Glutamatergic neuron (in vitro differentiated cells): ENCODE data around the gene ZNF575. TPM values are rescaled to one million over a fixed set of nuclear protein-coding genes. Genes with fewer than 3 reads are reported as not detected.

Experiments
- DNase-seq: peaks from one replicate; pipeline ENCODE4 v3.0.0; 2022
- H3K27ac Mint-ChIP-seq: one replicate; pipeline ENCODE4 v1.8.0; 2020; ENCODE audit warnings: mild to moderate bottlenecking, mixed read lengths, inconsistent platforms; ENCODE audit not compliant: unreplicated experiment
- H3K27me3 Mint-ChIP-seq: one replicate; pipeline ENCODE4 v1.8.0; 2020; ENCODE audit warnings: mild to moderate bottlenecking, moderate library complexity, mixed read lengths, inconsistent platforms; ENCODE audit not compliant: unreplicated experiment
- H3K36me3 Mint-ChIP-seq: one replicate; pipeline ENCODE4 v1.8.0; 2020; ENCODE audit warnings: mild to moderate bottlenecking, mixed read lengths, inconsistent platforms; ENCODE audit not compliant: unreplicated experiment
- H3K4me1 Mint-ChIP-seq: one replicate; pipeline ENCODE4 v1.8.0; 2020; ENCODE audit warnings: mild to moderate bottlenecking, low read depth, mixed read lengths, inconsistent platforms; ENCODE audit not compliant: unreplicated experiment
- H3K4me3 Mint-ChIP-seq: one replicate; pipeline ENCODE4 v1.8.0; 2020; ENCODE audit warnings: mild to moderate bottlenecking, mixed read lengths, inconsistent platforms; ENCODE audit not compliant: unreplicated experiment
- H3K9me3 Mint-ChIP-seq: one replicate; pipeline ENCODE4 v1.8.0; 2020; ENCODE audit warnings: mild to moderate bottlenecking, moderate library complexity, mixed read lengths, inconsistent platforms; ENCODE audit not compliant: unreplicated experiment
- CTCF ChIP-seq: fragments of 200-600 bp; sonication (generic); IDR thresholded peaks from one replicate; pipeline ENCODE4 v1.5.0; 2021; ENCODE audit not compliant: partially characterized antibody, unreplicated experiment
- long read RNA-seq: library from polyadenylated mRNA; unstranded; transcript quantifications from one replicate; pipeline ENCODE4 v2.0.0, GENCODE V29; 2020; ENCODE audit not compliant: unreplicated experiment
- total RNA-seq: library from RNA; stranded (reverse); fragmentation: NEBNext Ultra II Directional; extraction: Animal tissue kit (Norgen Biotek cat#: 25700); gene quantifications from one replicate; pipeline ENCODE4 v1.2.1, GENCODE V29; 2021; ENCODE audit not compliant: unreplicated experiment

The ZNF575 gene
- 2.0 TPM for total RNA-seq
- long read RNA-seq, partial matches to known transcripts = 0 of 1 reads
- long read RNA-seq, other reads (novel, unspliced or antisense) = 1 of 1 reads

- H3K27ac Mint-ChIP-seq = peak within 1 kb of the TSS; percentile 88
- peak; percentile 18 for TF ChIP-seq CTCF
- H3K9me3 Mint-ChIP-seq = peaks cover 6% of the 10 kb centered on the region
- H3K36me3 Mint-ChIP-seq = no peaks in the 10 kb centered on the region
- peaks cover 7% of the 10 kb centered on the region for H3K4me1 Mint-ChIP-seq
- H3K4me3 Mint-ChIP-seq = peak within 1 kb of the TSS; percentile 95
- H3K27me3 Mint-ChIP-seq = peaks cover 3% of the 10 kb centered on the region
- DNase-seq = peak; percentile 95
Observed at GRCh38 chr19:43532962-43533545, at the start of gene ZNF575. ZNF575 (plus strand) TSS chr19:43533188; CDS start chr19:43534423, 1,235 bp downstream.

GRCh38 chr19:43483281-43483680, 49.7 kb upstream of the ZNF575 start:
- no peaks in the 10 kb centered on the region for H3K9me3 Mint-ChIP-seq
- TF ChIP-seq CTCF = no peak
- H3K36me3 Mint-ChIP-seq = no peaks in the 10 kb centered on the region
- H3K27me3 Mint-ChIP-seq = peaks cover 8% of the 10 kb centered on the region
- DNase-seq = no peak
- H3K4me3 Mint-ChIP-seq = no peak overlapping the region
- no peak overlapping the region for H3K27ac Mint-ChIP-seq
- no peaks in the 10 kb centered on the region for H3K4me1 Mint-ChIP-seq

GRCh38 chr19:43485951-43486350, 47.0 kb upstream of the ZNF575 start:
- no peaks in the 10 kb centered on the region for H3K4me1 Mint-ChIP-seq
- TF ChIP-seq CTCF = no peak
- H3K36me3 Mint-ChIP-seq = no peaks in the 10 kb centered on the region
- peaks cover 1% of the 10 kb centered on the region for H3K9me3 Mint-ChIP-seq
- no peak for DNase-seq
- no peak overlapping the region for H3K27ac Mint-ChIP-seq
- H3K27me3 Mint-ChIP-seq = peaks cover 6% of the 10 kb centered on the region
- H3K4me3 Mint-ChIP-seq = no peak overlapping the region

- Mint-ChIP-seq H3K27me3 (peaks cover 6% of the 10 kb centered on the region), H3K4me1 (no peaks in the 10 kb centered on the region), H3K27ac (no peak overlapping the region), H3K36me3 (no peaks in the 10 kb centered on the region), H3K9me3 (peaks cover 1% of the 10 kb centered on the region), H3K4me3 (no peak overlapping the region)
- no peak for TF ChIP-seq CTCF
- DNase-seq = no peak
Observed at GRCh38 chr19:43486412-43486811, 46.6 kb upstream of the ZNF575 start.

GRCh38 chr19:43488179-43488578, 44.8 kb upstream of the ZNF575 start:
- no peak overlapping the region for H3K4me3 Mint-ChIP-seq
- H3K27me3 Mint-ChIP-seq = peaks cover 3% of the 10 kb centered on the region
- no peak for DNase-seq
- H3K27ac Mint-ChIP-seq = no peak overlapping the region
- peaks cover 1% of the 10 kb centered on the region for H3K9me3 Mint-ChIP-seq
- TF ChIP-seq CTCF = no peak
- no peaks in the 10 kb centered on the region for H3K36me3 Mint-ChIP-seq
- no peaks in the 10 kb centered on the region for H3K4me1 Mint-ChIP-seq
